Mesenchymal stem cell (in vitro differentiated cells and primary cell): ENCODE data around the gene SIMC1.
A peak's percentile ranks its signal among the peaks of the same experiment; 100 is the strongest.
"Not testable (repeated sequence)": the region's sequence is repeated elsewhere in the genome, so short reads cannot be mapped to it uniquely, and the experiment has no call there.

ENCODE experiments used
- DNase-seq: peaks from one replicate; pipeline ENCODE4 v3.0.0-alpha.2; 2013
- H2AFZ ChIP-seq: one replicate; pipeline ENCODE4 v1.6.1; 2013; ENCODE audit warnings: low read depth, mild to moderate bottlenecking, control low read depth, inconsistent platforms, low read length, moderate library complexity
- H2AK5ac ChIP-seq: 2 replicates; pipeline ENCODE4 v1.6.1; 2013; ENCODE audit warnings: low read length, moderate library complexity, mild to moderate bottlenecking, inconsistent platforms; ENCODE audit not compliant: severe bottlenecking
- H2BK120ac ChIP-seq: one replicate; pipeline ENCODE4 v1.6.1; 2013; ENCODE audit warnings: low read depth, mild to moderate bottlenecking, inconsistent platforms, low read length, moderate library complexity
- H2BK12ac ChIP-seq, 2 experiments: one replicate each; pipeline ENCODE4 v1.6.1; 2013; ENCODE audit warnings: inconsistent platforms in 2 of 2, low read length in 2 of 2, mild to moderate bottlenecking in 2 of 2, moderate library complexity in 2 of 2, control low read depth in 1 of 2
- H2BK15ac ChIP-seq: one replicate; pipeline ENCODE4 v1.6.1; 2013; ENCODE audit warnings: mild to moderate bottlenecking, low read depth, inconsistent platforms; ENCODE audit not compliant: poor library complexity, severe bottlenecking
- H2BK5ac ChIP-seq: 2 replicates; pipeline ENCODE4 v1.6.1; 2013; ENCODE audit warnings: low read depth, mild to moderate bottlenecking, low read length, control low read depth, inconsistent platforms; ENCODE audit not compliant: poor library complexity, severe bottlenecking
- H3K14ac ChIP-seq, 2 experiments: one replicate each; pipeline ENCODE4 v1.6.1; 2013; ENCODE audit warnings: inconsistent platforms in 2 of 2, low read length in 2 of 2, control low read depth in 1 of 2, mild to moderate bottlenecking in 1 of 2, moderate library complexity in 1 of 2
- H3K18ac ChIP-seq, 2 experiments: one replicate each; pipeline ENCODE4 v1.6.1; 2013; ENCODE audit warnings: inconsistent platforms in 2 of 2, low read length in 2 of 2, control low read depth in 1 of 2, low read depth in 1 of 2, mild to moderate bottlenecking in 1 of 2
- H3K23ac ChIP-seq, 2 experiments: one replicate each; pipeline ENCODE4 v1.6.1; 2013; ENCODE audit warnings: inconsistent platforms in 2 of 2, low read length in 2 of 2, mild to moderate bottlenecking in 2 of 2, moderate library complexity in 2 of 2, control low read depth in 1 of 2
- H3K27ac ChIP-seq: 2 replicates; pipeline ENCODE4 v1.5.1; 2013; ENCODE audit warnings: mild to moderate bottlenecking, moderate library complexity, low read length, control low read depth, inconsistent platforms; ENCODE audit not compliant: poor library complexity, severe bottlenecking
- H3K27me3 ChIP-seq, 2 experiments: 2 replicates each; pipeline versions ENCODE4 v1.6.1 to v1.7.0; 2013; ENCODE audit warnings: low read length in 2 of 2, mild to moderate bottlenecking in 2 of 2, moderate library complexity in 2 of 2, control low read depth in 1 of 2, inconsistent platforms in 1 of 2; ENCODE audit not compliant: control insufficient read depth in 1 of 2, insufficient read depth in 1 of 2
- H3K36me3 ChIP-seq, 2 experiments: 2 replicates each; pipeline versions ENCODE4 v1.6.1 to v1.7.0; 2013; ENCODE audit warnings: low read length in 2 of 2, control low read depth in 1 of 2, inconsistent platforms in 1 of 2, low read depth in 1 of 2, mild to moderate bottlenecking in 1 of 2; ENCODE audit not compliant: insufficient read depth in 2 of 2, control insufficient read depth in 1 of 2
- H3K4ac ChIP-seq, 2 experiments: one replicate each; pipeline ENCODE4 v1.6.1; 2013; ENCODE audit warnings: inconsistent platforms in 2 of 2, low read length in 2 of 2, mild to moderate bottlenecking in 2 of 2, moderate library complexity in 2 of 2, control low read depth in 1 of 2, low read depth in 1 of 2
- H3K4me1 ChIP-seq: 2 replicates; pipeline ENCODE4 v1.6.1; 2013; ENCODE audit warnings: low read depth, low read length, control low read depth; ENCODE audit not compliant: control insufficient read depth, insufficient read depth
- H3K4me2 ChIP-seq: 2 replicates; pipeline ENCODE4 v1.6.1; 2013; ENCODE audit warnings: low read length, mild to moderate bottlenecking, inconsistent platforms; ENCODE audit not compliant: poor library complexity, severe bottlenecking
- H3K4me3 ChIP-seq, 2 experiments: 2 replicates each; pipeline versions ENCODE4 v1.5.1 to v1.7.0; 2013; ENCODE audit warnings: low read length in 2 of 2, mild to moderate bottlenecking in 2 of 2, control low read depth in 1 of 2, low read depth in 1 of 2; ENCODE audit not compliant: insufficient read depth in 1 of 2
- H3K79me1 ChIP-seq: replicated peaks from 2 replicates; pipeline ENCODE4 v1.6.1; 2013; ENCODE audit warnings: mild to moderate bottlenecking, control low read depth, low read length, inconsistent platforms; ENCODE audit not compliant: poor library complexity, severe bottlenecking
- H3K9ac ChIP-seq: 2 replicates; pipeline ENCODE4 v1.7.0; 2013; ENCODE audit warnings: mild to moderate bottlenecking, low read length, moderate library complexity
- H3K9me3 ChIP-seq: 2 replicates; pipeline ENCODE4 v1.7.0; 2013; ENCODE audit warnings: mild to moderate bottlenecking, low read length; ENCODE audit not compliant: control insufficient read depth
- H4K8ac ChIP-seq: one replicate; pipeline ENCODE4 v1.6.1; 2013; ENCODE audit warnings: inconsistent platforms, mild to moderate bottlenecking, low read length, moderate library complexity
- H4K91ac ChIP-seq: one replicate; pipeline ENCODE4 v1.6.1; 2013; ENCODE audit warnings: mild to moderate bottlenecking, low read length, inconsistent platforms
- WGBS: methylation state at CpG from one replicate; pipeline ENCODE4 v1.1.7; 2013; ENCODE audit warnings: mixed read lengths; 5-methylcytosine and 5-hydroxymethylcytosine counted together

SIMC1 gene

GRCh38 chr5:176203086-176203485 is 35.1 kb upstream of the SIMC1 start:
- Histone ChIP-seq H2AK5ac (no peak overlapping the region), H2BK5ac (no peak overlapping the region), H3K9ac (no peak overlapping the region), H3K27ac (no peak overlapping the region), H2BK15ac (no peak overlapping the region), H3K18ac (no peak overlapping the region), H4K8ac (no peak overlapping the region), H3K9me3 (no peaks in the 10 kb centered on the region), H2BK12ac (no peak overlapping the region), H3K36me3 (no peaks in the 10 kb centered on the region), H3K14ac (no peak overlapping the region), H4K91ac (no peak overlapping the region), H3K79me1 (no peaks in the 10 kb centered on the region), H3K4ac (no peak overlapping the region), H3K23ac (no peak overlapping the region), H3K4me1 (peaks cover 8% of the 10 kb centered on the region), H2AFZ (no peak overlapping the region), H2BK120ac (no peak overlapping the region), H3K4me3 (no peak overlapping the region), H3K4me2 (no peak overlapping the region), H3K27me3 (peaks cover 13 to 14% of the 10 kb centered on the region in 2 experiments)
- WGBS = 73% methylated on average over 8 of the region's 8 CpGs
- no peak for DNase-seq

- not testable (repeated sequence) for H2BK12ac ChIP-seq, H4K91ac ChIP-seq, H3K4me2 ChIP-seq, H3K9me3 ChIP-seq, H2AFZ ChIP-seq, H3K4ac ChIP-seq, H2BK5ac ChIP-seq, H3K23ac ChIP-seq, H3K4me1 ChIP-seq, H3K4me3 ChIP-seq, H3K18ac ChIP-seq, H3K36me3 ChIP-seq, H4K8ac ChIP-seq, H3K9ac ChIP-seq, DNase-seq, H3K79me1 ChIP-seq, H3K14ac ChIP-seq, H3K27ac ChIP-seq, H2AK5ac ChIP-seq, H2BK120ac ChIP-seq, H2BK15ac ChIP-seq
- WGBS = 96% methylated on average over 4 of the region's 10 CpGs
- H3K27me3 ChIP-seq = peaks cover 13 to 14% of the 10 kb centered on the region in 2 experiments
These were observed 34.7 kb upstream of the SIMC1 start for GRCh38 chr5:176203535-176203934.

- H3K4me1 ChIP-seq, H3K27me3 ChIP-seq, H3K4me2 ChIP-seq, H3K14ac ChIP-seq, H2AK5ac ChIP-seq, H3K23ac ChIP-seq, DNase-seq, H3K79me1 ChIP-seq, H3K9me3 ChIP-seq, H3K18ac ChIP-seq, H3K4me3 ChIP-seq, H2BK5ac ChIP-seq, H2BK120ac ChIP-seq, H3K4ac ChIP-seq, H4K91ac ChIP-seq, H2BK12ac ChIP-seq, H2BK15ac ChIP-seq, H3K9ac ChIP-seq, H4K8ac ChIP-seq, H3K36me3 ChIP-seq, H3K27ac ChIP-seq, H2AFZ ChIP-seq: not testable (repeated sequence)
- 86% methylated on average over 21 of the region's 23 CpGs for WGBS
These were observed 23.7 kb upstream of the SIMC1 start for GRCh38 chr5:176214466-176215021.

- H3K9ac ChIP-seq, H3K4me2 ChIP-seq, H2BK5ac ChIP-seq, H3K4me3 ChIP-seq, H2AK5ac ChIP-seq, H3K14ac ChIP-seq, H3K27me3 ChIP-seq, H3K36me3 ChIP-seq, H2BK15ac ChIP-seq, H3K4ac ChIP-seq, H2AFZ ChIP-seq, H3K27ac ChIP-seq, DNase-seq, H2BK120ac ChIP-seq, H3K23ac ChIP-seq, H3K9me3 ChIP-seq, H3K79me1 ChIP-seq, H4K8ac ChIP-seq, H3K4me1 ChIP-seq: not testable (repeated sequence)
- H4K91ac ChIP-seq = peak overlapping the region; percentile 27
- H2BK12ac ChIP-seq = peak overlapping the region; percentile 72 to 77
- WGBS = 86% methylated on average over 7 of the region's 9 CpGs
- peak overlapping the region in 1 of 2 experiments; percentile 34 for H3K18ac ChIP-seq
These were observed 21.8 kb upstream of the SIMC1 start for GRCh38 chr5:176216393-176216916.
